Effector CD8-positive, alpha-beta T cell (primary cell): ENCODE data around the gene C2CD4D.

ENCODE experiments used
- DNase-seq: peaks from one replicate; lab custom pipeline; 2025; lab: John Stamatoyannopoulos, UW

Gene C2CD4D

DNA sequence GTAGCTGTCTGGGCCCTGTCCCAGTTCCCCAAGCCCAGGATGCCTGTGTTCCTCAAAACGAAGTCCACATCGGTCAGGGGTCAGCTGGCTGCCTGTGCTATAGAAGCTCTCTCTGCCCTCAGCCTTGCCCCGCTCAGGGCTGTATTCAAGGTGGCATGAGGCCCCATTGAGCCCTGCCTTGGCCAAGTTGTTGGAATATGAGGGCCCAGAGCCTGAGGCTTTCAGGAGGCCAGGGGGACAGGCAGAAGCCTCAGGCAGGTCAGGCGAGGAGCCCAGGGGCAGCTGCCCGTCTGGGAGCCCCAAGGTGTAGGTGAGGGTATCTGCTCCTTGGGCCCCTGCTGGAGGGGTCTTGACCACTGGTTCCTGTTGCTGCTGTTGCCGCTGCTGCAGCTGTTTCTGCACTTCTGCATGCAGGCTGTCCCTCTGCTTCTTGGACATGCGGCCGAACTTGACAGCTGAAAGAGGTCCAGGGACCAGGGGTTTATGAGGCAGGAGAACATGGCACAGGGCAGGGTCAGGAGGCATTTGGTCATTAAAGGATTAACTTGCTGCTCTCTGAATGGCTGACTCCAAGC lies 24.6 kb downstream of the C2CD4D start:
- no peak for DNase-seq

DNA sequence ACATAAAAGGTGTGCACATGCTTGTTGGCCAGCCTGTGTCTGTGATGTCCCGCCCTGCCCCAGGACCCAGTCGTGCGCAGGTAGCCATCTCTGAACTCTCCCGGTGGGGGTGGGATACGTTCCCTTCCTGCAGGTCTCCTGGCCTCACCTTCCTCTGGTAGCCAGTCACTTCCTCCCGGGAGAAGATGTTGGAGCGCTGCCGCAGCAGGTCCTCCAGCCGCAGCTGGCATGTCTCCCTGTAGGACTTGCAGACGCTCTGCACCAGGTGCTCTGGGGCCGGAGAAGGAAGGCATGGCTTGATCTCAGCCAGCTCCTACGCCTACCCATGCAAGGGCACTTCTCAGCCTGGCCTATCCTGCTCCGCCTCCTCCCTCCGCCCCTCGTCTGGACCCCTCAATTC lies 25.2 kb downstream of the C2CD4D start:
- no peak for DNase-seq

DNA sequence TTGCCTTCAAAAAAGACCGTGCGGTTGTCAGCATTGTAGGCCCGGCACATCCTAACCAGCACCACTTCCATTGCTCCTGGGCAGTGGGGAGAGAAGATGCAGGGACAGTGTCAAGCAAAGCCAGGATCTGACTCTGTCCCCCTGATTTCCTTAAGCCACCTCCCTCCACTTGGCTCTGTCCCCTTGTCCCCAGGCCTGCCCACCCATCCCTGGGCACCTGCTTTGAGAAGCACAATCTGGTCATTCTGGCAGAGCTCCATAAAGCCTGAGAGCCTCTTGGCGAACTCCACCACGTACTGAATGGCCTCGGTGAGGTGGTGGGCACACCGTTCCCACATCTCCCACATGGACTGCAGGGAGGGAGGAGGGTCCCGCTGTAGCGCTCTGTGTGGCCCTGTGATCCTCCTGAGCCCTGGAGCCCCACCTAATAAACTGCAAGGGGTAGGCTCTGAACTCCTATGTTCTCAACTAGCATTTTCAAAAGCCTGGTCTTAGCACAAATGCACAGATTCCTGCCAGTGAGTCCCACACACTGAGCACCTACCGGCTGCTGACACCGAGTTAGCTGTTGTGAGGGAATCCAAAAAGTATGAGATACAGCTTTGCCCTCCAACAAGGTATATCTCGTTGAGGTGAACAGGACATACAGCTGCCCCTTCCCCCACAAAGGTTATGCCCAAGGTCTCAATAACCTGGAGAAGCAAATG lies 26.2 kb downstream of the C2CD4D start:
- DNase-seq: no peak

DNA sequence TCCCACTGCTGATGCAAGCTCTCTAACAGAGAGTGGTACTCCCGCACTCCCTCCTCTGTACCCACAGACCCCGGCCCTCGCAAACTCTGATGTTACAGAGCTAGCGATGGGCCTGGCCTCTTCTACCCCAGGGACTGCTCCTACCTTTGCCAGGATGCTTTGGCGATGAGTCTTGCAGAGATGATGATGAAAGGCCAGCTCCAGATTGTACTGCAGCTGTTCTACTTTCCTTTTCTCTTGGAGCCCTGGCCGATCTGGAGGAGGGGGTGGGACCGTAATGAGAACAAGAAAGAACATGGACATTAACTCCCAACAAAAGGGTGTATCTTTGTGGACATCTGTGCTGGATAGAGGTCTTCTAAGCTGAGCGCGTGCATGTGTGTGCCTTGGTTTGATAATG lies 28.4 kb downstream of the C2CD4D start:
- DNase-seq: no peak

DNA sequence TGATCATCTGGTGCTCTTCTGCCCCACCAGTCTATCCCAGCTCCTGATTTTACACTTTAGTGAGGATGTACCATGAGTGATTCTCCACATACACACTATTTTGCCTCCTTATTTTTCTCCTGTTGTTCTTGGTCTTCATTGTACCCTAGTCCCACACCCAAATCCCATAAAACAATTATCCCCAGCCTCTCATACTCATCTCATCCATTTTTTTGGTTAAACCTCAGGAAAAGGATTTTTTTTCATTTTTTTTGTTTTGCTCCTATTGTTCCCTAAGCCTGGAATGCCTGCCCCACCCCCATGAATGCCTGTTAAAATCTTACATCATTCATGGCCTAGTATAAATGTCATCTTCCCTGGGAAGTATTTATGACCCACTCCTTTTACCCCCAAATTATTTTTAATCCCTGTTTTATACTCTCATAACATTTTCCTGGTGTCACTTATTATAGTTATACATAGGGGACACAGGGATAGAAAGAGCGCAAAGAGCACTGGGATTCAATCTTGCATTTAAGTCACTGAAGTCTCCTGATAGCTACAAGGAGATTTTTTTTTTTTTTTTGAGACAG lies 29.5 kb downstream of the C2CD4D start:
- DNase-seq: no peak

DNA sequence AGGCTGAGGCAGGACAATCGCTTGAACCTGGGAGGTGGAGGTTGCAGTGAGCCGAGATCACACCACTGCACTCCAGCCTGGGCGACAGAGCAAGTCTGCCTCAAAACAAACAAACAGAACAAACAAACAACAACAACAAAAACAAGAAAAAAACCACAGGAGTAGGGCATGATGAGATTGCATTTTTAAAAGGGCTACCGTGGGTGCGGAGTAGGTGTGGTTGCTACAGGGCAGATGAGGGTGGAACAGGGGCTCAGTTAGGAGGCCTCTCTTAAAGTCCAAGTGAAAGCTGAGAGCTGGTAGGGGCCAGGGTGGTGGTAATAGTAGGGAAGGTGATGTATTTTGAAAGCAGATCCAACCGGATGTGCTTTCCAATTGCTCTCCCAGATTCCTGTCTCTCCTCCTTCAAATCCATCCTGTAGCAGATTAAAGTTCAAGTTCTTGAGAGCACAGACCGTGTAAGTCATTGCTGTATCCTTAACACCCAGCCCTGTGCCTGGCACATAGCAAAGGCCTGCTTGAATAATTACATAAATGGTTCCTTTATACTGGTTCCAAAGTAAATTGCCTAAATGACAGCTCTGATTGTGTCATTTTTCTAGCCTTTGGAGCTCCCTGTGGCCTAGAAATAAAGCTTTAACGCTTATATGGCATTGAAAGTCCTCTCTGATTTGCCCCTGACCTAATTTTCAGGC lies 30.2 kb downstream of the C2CD4D start:
- no peak for DNase-seq

DNA sequence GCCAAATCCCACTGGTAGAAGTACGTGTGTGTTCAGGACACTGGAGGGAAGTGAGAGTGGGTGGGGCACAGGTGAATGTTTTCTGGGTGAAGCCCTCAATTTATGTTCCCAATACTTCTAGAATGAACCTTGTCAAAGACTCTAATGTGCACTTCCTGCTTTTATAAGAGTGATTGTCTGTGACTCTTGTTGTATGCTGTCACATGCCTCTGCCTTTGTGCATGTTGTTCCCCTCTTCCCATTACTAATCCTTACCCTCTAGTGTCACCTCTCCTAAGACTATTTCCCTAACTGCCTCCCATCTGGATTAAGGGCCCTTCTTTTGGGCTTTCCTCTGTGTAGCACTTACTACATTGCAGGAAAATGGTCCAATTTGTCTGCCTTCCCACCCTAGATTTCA lies 31.9 kb downstream of the C2CD4D start:
- no peak for DNase-seq

DNA sequence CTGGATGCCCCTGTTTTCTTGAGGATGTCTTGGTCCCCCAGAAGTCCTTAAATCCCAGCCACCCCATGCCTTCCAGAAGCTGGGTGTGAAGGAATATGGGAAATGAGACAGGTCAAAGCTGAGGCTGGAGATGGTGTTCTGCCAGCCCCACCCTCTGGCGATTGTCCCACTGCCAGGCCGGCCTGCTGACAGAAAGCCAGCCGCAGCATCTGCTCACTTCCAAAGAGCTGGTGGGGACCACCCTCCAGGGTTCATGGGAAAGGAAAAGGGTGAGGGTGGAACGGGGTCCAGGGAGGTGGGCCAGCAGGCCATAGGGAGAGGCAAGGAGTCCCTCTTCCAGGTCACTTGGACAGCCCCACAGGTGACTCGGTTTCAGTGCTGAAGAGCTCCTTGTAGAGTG lies 32.5 kb downstream of the C2CD4D start:
- no peak for DNase-seq

DNA sequence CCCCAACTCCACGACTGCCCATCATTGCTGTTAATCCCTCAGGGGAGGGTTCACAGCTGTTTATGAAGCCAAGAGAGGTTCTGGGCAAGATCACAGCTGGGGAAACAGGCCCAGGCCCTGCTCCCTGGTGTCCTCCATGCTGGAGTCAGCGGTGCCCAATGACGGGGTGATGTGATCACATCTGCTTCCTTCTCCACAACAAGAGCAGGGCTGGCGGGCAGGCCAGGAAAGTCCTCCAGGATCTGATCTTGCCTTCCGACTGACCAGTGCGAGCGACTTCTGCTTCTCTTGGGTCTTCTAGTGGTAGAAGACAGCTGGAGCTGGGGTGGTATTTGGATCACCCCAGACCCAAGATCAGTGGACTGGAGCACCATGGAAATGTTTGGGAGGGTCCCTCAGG lies 33.5 kb downstream of the C2CD4D start:
- DNase-seq: no peak

DNA sequence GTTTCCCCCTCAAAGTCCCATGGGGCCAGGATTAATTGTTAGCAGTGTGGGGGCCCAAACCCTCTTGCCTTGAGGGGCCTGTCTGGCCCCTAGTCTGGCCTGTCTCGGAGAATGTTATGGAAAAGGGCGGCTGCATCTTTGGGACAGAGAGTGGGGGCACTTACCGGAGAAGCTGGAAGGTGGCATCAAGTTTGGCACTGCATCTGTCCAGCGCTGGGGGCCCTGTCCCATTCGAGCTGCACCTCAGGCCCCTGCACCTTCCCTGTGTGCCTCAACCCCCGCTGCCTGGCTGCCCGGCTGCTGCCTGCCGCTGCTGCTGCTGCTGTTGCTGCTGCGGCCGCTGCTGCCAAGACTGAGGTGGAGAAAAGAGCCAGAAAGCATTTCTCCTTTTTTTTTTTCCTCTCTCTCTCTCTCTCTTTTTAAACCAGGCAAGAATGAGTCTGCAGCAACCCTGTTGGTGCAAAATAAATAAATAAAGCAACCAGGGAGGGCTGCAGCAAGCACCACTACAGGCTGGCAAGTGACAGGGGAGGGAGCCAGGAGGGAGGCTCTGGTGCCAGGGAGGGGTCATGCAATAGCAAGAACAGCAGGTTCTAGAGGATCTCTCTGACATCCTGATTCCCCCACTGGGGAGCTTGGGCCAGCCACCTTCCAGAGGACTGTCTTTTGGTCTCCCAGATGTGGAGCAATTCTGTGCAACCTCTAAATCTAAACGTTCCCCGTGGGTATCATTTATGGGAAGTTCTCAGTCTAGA lies 34.4 kb downstream of the C2CD4D start, which contains the start of gene LINGO4:
Gene LINGO4, minus strand, starts transcription at position 354 of the 755 bp plus-strand sequence. CDS start 2,715 bp downstream, outside the sequence.
- DNase-seq: no peak

DNA sequence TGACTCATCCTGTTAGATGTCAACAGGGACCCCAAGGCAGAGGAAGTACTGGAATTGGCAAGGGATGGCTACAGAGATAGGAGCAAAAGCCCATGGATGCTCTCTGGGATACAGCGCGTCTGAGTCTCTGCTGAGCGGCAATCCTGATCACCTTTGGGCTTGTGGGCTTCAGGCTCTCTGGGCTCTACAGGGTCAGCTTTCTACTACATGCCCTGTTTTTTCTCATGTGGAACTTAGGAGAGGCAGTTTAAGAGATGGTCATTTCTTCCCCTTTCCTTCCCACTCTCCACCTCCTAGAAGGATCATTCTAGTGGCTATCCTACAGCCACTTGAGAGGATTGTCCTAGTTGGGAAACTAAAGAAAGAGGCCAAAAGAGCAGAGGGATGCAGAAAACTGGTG lies 35.7 kb downstream of the C2CD4D start:
- DNase-seq: no peak

DNA sequence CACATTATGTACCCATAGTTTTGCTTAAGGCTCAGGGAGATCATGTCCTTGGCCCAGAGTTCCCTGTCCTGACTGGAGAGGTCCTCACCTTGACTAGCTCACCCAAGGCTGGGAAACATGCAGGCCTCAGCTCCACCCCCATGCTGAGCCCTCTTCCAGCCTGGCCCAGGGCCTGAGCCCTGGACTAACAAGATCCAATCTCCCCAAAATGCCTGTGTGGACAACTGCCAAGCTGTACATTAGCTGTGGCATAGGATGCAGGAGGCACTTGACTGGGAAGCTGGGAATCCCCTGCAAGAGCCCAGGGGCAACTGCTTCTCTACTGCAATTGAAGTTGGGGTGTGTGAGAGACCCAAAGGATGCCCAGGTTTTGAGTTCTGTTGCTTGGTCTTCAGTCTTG lies 36.5 kb downstream of the C2CD4D start:
- no peak for DNase-seq

DNA sequence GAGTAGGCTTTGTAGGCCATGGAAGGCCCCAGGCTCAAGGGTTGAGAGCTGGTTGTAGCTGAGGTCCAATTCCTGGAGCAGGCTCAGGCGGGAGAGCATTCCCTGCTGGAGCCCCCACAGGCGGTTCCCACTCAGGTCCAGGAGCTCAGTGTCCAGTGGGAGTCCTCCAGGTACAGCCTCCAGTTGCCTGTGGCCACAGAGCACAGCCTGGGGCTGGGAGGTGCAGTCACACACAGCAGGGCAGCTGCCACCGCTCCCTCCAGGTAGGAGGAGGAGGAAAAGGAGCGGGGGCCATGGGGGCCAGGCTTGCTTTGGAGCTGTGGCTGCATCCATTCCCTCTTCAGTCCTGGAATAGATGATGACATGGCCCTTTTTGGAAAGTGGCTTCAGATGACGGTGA lies 37.2 kb downstream of the C2CD4D start:
- no peak for DNase-seq

DNA sequence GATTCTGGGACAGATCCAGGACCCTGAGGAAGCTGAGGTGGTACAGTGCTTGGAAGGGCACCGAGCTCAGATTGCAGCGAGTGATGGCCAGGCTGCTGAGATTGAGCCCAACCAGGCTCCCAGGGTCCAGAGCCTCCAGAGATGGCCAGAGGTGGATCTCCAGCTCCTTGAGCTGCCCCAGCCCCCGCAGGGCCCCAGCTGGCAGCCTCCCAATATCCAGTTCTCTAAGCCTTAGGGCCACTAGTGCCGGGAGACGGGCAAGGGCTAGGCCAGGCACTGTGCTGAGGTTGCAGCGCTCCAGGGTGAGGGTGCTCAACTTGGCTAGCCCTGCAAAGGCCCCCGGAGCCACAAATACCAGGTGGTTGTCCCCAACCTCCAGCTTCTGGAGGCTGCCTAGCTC lies 37.8 kb downstream of the C2CD4D start:
- no peak for DNase-seq

DNA sequence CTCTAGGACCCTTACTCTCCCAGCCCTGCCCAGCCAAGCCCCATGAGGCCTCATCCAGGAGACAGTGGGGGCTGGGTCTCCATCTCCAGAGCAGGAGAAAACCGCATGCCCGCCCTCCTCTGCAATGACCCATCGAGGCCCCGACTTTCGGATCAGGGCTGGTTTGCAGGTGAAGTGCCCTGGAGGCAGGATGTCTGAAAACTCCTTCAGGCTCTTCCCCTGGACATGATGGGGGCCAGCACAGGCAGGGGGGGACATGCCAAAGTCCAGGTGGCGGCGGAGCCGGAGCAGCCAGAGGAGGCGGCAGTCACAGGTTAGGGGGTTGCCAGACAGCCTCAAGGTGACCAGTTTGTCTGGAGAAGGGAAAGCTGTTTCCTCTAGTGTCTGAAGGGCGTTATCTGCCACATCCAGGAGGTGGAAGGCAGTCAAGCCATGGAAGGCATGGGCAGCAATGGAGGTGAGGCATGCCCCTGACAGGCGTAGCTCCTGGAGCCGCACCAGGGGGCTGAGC lies 38.3 kb downstream of the C2CD4D start:
- no peak for DNase-seq

DNA sequence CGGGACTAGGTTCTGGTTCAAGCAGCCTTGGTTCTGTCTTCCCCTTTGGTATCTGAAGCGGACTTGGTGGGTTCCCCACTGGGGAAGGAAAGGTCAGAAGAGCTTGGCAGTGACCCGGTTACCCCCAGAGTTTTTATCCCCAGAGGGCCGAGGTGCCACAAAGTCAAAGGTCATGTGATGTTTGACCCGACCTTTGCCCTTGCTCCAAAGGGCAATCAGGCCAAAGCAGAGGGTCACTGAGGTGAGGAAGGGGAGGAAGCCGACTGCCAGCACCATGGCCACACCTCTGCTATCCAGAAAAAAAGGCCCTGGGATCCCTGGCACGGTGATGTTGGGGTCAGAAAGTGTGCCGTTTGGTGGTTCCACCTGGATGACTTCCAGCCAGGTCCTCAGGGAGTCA lies 38.8 kb downstream of the C2CD4D start:
- no peak for DNase-seq

DNA sequence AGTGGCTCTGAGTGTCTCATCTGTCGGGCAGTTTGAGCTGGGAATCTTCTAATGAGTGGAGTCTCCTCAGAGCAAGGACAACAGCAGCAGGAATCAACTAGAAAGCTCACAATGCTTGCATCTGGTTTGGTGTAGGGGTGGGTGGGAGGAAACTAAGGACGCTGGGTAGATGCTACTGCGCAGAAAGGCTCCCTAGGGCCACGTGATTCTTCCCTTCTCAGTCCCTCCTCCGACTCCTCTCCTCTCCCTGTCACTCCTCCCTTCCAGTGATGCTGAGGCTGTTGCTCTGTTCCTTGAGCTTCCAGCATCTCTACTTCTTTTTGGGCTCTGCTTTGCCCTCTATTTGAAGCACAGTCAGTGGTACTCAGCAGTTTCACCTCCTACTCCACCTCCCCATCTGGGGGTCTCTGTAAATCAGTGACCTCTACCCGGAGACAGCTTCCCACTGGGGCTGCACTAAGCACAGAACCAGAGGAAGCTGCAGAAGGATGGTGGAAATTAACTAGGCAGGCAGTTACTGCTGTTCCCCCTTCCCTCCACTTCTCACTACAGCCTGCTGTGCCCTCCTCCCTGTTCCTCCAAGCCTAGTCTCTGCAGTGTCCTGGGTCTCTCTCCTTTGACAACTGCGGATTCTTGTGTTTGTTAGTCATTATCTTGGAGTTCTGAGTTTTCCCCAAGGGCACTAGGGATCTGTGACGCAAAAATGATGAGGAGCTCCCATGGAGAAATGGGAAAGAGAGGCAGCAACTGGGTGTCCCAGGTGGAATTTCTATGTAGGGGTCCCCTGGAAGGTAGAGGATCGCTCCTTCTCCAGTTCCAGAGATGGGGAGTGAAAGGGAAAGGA lies 40.2 kb downstream of the C2CD4D start:
- DNase-seq: no peak

DNA sequence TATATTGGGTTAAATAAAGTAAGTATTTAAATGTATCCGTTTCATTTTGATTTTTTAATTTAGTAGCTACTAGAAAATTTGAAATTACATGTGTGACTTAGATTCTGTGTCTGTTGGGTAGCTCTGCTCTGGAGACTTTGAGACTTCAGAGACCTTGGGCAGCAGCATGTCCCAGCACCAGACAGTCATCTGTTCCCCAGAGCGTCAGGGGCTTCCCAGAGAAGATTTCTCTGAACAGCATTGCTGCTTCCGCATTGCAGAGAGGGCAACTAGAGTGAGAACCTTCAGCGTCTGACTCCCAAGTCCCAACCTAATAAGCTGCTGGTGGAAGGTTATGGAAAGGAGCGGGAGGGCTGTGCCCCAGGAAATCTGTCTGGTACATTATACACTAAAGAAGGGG lies 41.0 kb downstream of the C2CD4D start:
- DNase-seq: no peak

DNA sequence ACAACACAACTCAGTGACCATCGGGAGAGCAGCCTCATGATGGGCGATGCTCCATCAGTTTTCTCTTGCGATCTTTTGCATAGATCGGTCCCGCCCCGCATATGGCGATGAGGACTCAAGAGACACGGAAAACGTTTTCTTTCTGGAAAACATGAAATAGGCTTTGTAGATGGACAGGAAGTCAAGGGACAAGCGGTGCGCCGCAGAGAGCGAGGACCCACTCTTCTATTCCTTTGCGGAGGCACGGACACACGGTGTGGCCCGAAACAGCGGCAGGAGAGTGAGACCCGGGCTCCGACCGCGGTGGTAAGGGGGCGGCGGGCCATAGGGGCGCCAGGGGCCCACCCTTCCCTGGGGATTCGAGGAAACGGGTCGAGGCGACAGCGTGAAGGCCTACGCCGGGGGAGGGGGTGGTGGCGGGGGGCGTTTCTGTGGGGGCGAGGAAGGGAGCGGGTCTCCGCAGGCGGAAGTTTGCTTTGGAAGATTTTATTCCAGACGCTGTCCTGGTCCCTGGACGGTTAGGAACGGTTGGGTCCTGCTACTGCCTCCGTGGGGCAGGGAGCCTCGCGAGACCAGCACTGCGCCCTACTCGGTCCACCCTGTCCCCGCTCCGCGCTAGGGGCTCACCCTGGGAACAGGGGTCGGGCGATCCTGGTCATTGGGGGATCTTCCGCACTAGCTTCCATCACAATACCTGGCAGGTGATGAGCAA lies 48.5 kb downstream of the C2CD4D start:
- no peak for DNase-seq
